Renal pelvis (tissue), 4 donors: ENCODE results near the gene UQCRC2. TPM values are rescaled to one million over a fixed set of nuclear protein-coding genes. Genes with fewer than 3 reads are reported as not detected.
"Not testable (repeated sequence)": the region's sequence is repeated elsewhere in the genome, so short reads cannot be mapped to it uniquely, and the experiment has no call there.

Experiments
- DNase-seq: peaks from one replicate; pipeline ENCODE4 v3.0.0-alpha.2; 2013
- polyA plus RNA-seq, 3 donors: library from polyadenylated mRNA; unstranded; fragments of 120-200 nt; gene quantifications; one replicate each; pipeline ENCODE4 v1.2.1, GENCODE V29; 2013; ENCODE audit not compliant: insufficient read length in 3 of 3

Gene UQCRC2
- polyA plus RNA-seq, 3 donors: 296 to 352 (median 310) TPM

GRCh38 chr16:21962475-21962874, 9.3 kb downstream of the UQCRC2 start:
- no peak for DNase-seq

- no peak for DNase-seq
Observed at GRCh38 chr16:21963887-21964286, 10.7 kb downstream of the UQCRC2 start.

GRCh38 chr16:21964353-21964752, 11.2 kb downstream of the UQCRC2 start:
- no peak for DNase-seq

GRCh38 chr16:21971856-21972255, 18.7 kb downstream of the UQCRC2 start:
- DNase-seq: no peak

GRCh38 chr16:21973945-21974344, 20.8 kb downstream of the UQCRC2 start:
- no peak for DNase-seq

GRCh38 chr16:21980032-21980431, 26.9 kb downstream of the UQCRC2 start:
- DNase-seq: no peak

GRCh38 chr16:21982108-21982507, 28.9 kb downstream of the UQCRC2 start:
- no peak for DNase-seq

GRCh38 chr16:21984062-21984461, 30.9 kb downstream of the UQCRC2 start:
- DNase-seq: no peak

GRCh38 chr16:21985524-21985923, 32.4 kb downstream of the UQCRC2 start:
- no peak for DNase-seq

- no peak for DNase-seq
Observed at GRCh38 chr16:21986692-21987246, 33.6 kb downstream of the UQCRC2 start.

- DNase-seq: no peak
Observed at GRCh38 chr16:21987498-21987897, 34.3 kb downstream of the UQCRC2 start.

GRCh38 chr16:21989133-21989532, 36.0 kb downstream of the UQCRC2 start:
- no peak for DNase-seq

GRCh38 chr16:21989751-21990150, 36.6 kb downstream of the UQCRC2 start:
- DNase-seq: no peak

GRCh38 chr16:21990381-21990944, 37.3 kb downstream of the UQCRC2 start:
- DNase-seq: no peak

GRCh38 chr16:21991621-21992020, 38.5 kb downstream of the UQCRC2 start:
- no peak for DNase-seq

- no peak for DNase-seq
Observed at GRCh38 chr16:21994856-21995465, 41.8 kb downstream of the UQCRC2 start.

- DNase-seq: no peak
Observed at GRCh38 chr16:21996923-21997696, 43.9 kb downstream of the UQCRC2 start.

- DNase-seq: no peak
Observed at GRCh38 chr16:21997697-21998480, 44.7 kb downstream of the UQCRC2 start.

- no peak for DNase-seq
Observed at GRCh38 chr16:22001591-22001990, 48.4 kb downstream of the UQCRC2 start.

- not testable (repeated sequence) for DNase-seq
Observed at GRCh38 chr16:22002047-22002446, 48.9 kb downstream of the UQCRC2 start.

GRCh38 chr16:22003195-22003594, 50.0 kb downstream of the UQCRC2 start:
- DNase-seq: no peak

- no peak for DNase-seq
Observed at GRCh38 chr16:22004341-22004740, 51.2 kb downstream of the UQCRC2 start.
